Measurements from ENCODE around the gene MILR1. TPM values are rescaled to one million over a fixed set of nuclear protein-coding genes. Genes with fewer than 3 reads are reported as not detected.

MILR1 gene, protein sequence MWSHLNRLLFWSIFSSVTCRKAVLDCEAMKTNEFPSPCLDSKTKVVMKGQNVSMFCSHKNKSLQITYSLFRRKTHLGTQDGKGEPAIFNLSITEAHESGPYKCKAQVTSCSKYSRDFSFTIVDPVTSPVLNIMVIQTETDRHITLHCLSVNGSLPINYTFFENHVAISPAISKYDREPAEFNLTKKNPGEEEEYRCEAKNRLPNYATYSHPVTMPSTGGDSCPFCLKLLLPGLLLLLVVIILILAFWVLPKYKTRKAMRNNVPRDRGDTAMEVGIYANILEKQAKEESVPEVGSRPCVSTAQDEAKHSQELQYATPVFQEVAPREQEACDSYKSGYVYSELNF
- 1.2 to 2.8 TPM (median 1.6 TPM) in 5 replicates for total RNA-seq (2022; extraction: Qiagen RNA extraction; ENCODE audit: low read depth)

DNA sequence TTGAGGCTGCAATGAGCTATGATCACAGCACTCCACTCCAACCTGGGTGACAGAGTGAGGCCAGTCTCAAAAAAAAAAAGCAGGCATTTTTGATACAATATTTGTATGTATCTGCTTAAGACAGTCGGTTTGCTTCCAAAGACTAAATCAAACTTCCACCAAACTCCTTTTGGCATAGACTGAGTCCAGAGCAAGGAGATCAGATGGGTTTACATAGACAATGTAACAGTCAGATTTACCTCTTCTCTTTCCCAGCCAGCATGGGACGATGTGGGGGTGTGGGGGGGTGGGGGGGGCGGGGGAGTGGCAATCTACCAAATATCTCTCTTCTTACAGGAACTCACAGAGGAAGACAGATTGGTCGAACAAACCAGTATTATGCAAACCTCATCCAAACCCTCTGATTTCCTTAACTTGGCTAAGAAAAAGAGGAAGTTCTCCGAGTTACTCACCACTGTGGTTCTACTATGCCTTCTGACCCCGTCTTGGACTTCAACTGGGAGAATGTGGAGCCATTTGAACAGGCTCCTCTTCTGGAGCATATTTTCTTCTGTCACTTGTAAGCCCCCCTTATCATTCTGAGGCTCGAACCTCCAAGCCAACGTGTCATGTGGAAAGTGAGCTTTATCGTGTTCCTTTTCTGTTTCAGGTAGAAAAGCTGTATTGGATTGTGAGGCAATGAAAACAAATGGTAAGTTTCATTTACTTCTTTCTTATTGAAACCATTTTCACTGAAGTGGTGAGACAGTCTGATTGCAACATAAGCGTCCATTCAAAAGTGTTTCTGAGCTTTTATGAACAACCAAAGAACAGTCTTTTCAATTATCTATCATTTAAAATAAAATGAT is at the start of gene MILR1:
Gene MILR1, plus strand, starts transcription at position 451 of the 848 bp plus-strand sequence. Its CDS starts 54 bp downstream, at position 505.

DNA sequence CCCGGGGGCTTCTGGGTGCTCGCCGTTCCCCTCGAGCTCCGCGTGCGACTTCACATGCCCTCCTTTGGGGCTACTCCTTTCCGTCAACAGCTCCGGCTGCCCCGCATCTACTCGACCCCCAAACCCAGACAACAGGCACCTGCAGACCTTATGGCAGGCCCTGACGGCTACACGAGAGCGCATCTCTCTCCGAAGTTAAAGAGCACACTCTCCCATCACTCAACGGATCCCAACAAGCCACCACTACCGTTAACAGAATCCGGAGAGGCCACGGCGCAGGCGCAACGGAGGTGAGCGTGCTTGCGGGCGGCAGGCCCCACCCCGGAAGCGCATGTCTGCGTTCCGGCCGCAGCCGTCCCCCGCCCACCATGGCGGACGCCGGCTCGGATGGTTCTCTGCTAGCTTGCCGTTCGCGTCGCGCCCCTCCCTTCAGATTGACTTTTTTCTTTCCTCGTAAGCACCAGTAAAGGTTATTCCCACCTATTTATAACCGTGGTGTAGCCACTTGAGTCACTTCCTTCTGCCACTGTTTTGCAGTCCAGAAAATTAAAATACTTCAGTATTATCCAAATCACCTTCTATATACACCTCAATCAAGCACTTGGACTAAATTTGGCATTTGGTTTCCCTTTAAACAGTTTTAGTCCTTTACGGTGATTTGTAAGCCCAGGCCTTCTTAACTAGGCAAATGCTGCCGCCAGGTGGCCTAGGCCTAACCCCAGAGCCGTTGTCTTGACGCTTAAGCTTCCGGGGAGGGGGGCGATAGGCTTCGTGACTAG is 48.1 kb downstream of the MILR1 start, which contains the start of gene POLG2:
Gene POLG2, minus strand, starts transcription at position 269 of the 779 bp plus-strand sequence. Its CDS starts 86 bp downstream, at position 183.

DNA sequence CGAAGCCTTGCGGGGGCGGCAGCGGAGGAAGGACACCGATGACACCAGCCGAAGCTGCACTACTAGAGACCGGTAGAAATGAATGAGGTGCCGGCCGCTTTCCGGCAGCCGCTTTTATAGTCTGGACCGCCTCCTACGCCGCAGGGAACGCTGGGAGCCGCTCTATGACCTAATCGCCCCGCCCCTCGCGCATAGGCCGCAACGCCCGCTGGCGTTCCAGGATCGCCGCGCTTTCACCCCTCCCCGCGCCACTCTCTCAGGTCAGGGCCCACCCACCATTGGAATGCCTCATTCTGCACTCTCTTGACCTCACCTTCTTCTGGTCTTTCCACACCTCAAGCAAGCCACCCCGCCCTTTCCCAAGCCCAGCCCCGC is 57.3 kb downstream of the MILR1 start, which contains the start of gene DDX5:
Gene DDX5, minus strand, starts transcription at position 89 of the 375 bp plus-strand sequence. CDS start 170 bp downstream, outside the sequence.

DNA sequence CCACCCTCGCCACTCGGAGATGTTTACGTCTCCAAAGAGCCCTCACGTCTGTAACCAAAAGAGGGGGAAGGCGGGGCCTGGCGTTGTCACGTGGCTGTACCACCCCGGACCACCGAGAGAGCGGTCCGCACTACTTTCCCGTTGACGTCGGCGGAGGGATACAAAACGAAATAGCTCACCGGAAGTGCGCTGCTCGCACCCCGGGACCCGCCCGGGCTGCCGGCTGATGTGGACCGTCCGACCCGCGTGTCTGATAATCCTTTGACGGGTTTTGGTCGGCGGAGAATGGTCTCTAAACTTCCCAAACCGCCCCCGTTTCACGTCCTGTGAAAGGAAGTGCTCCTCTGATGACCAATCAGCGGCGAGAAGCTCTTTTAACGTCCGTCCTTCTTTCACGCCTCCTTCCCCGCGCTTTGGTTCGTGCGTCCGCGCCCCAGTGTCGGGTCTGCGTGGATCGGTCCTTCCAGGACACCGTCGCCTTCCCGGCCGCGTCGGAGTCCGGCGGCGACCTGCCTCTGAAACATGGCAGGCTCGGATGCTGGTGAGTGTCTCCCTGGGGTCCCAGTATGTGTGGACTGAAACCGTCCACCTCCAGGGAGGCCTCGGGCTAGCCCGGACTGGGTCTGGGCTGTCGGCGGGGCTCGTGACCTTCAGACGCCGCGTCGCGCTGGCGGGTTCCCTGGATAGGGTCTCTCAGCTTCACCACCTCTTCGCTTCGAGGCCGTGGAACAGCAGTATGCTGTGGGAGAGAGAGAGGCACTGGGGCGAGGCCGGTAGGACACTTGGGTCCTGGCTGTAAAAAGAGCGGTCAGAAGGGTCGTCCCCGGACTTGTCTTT is 57.9 kb downstream of the MILR1 start, which contains the start of gene CEP95:
Gene CEP95, plus strand, starts transcription at position 402 of the 837 bp plus-strand sequence. Its CDS starts 121 bp downstream, at position 523.

Other genes with a start within 250 kb of the MILR1 start
- 10.8 to 15.2 TPM (median 12.0 TPM) in 5 replicates for gene TEX2, start 185.9 kb upstream of the MILR1 start, total RNA-seq (2022; extraction: Qiagen RNA extraction; ENCODE audit: low read depth)
- gene PECAM1, start 58.3 kb upstream of the MILR1 start, total RNA-seq (2022; extraction: Qiagen RNA extraction; ENCODE audit: low read depth): 0.03 to 0.52 TPM (median 0.12 TPM) in 5 replicates
- gene POLG2, start 47.9 kb downstream of the MILR1 start, total RNA-seq (2022; extraction: Qiagen RNA extraction; ENCODE audit: low read depth): 14.0 to 21.7 TPM (median 16.3 TPM) in 5 replicates
- 600 to 1,055 TPM (median 629 TPM) in 5 replicates for gene DDX5, start 57.2 kb downstream of the MILR1 start, total RNA-seq (2022; extraction: Qiagen RNA extraction; ENCODE audit: low read depth)
- gene CEP95, start 57.9 kb downstream of the MILR1 start, total RNA-seq (2022; extraction: Qiagen RNA extraction; ENCODE audit: low read depth): 32.1 to 41.2 TPM (median 36.8 TPM) in 5 replicates
- 22.0 to 32.1 TPM (median 30.3 TPM) in 5 replicates for gene SMURF2, start 213.2 kb downstream of the MILR1 start, total RNA-seq (2022; extraction: Qiagen RNA extraction; ENCODE audit: low read depth)

Data from A549 treated with ZK216348 at 1 μM for 4 hours (cell line).